ENCODE data around the gene GALR1.

The GALR1 gene

GRCh38 chr18:77321823-77322805, 72.5 kb downstream of the GALR1 start:
- DNase-seq, result no peak

GRCh38 chr18:77323640-77324299, 74.1 kb downstream of the GALR1 start:
- DNase-seq, result no peak

All from stimulated activated CD4-positive, alpha-beta T cell treated with anti-CD3 and anti-CD28 coated beads, Interleukin-1b, Interleukin-23, amount 100 ng/mL, for 48 hours (primary cell).